SU-DHL-6 (cell line): ENCODE measurements around the gene COL6A3.

ENCODE experiments used
- H2AFZ ChIP-seq: fragments of 200-600 bp; sonication (generic); 2 replicates; pipeline ENCODE4 v1.6.1; 2014; ENCODE audit warnings: low read depth, mild to moderate bottlenecking, moderate library complexity, mixed read lengths, antibody characterized with exemption, low read length; ENCODE audit not compliant: severe bottlenecking
- H3F3A ChIP-seq: fragments of 200-600 bp; shearing (Covaris generic); 2 replicates; pipeline ENCODE4 v1.6.0; 2016; ENCODE audit warnings: antibody characterized with exemption, mild to moderate bottlenecking; ENCODE audit not compliant: insufficient read depth
- H3K27ac ChIP-seq: fragments of 200-600 bp; sonication (generic); 2 replicates; pipeline ENCODE4 v1.5.1; 2016; ENCODE audit warnings: low read depth, mild to moderate bottlenecking, low read length, moderate library complexity, mixed read lengths
- H3K27me3 ChIP-seq: fragments of 200-600 bp; sonication (generic), shearing (Covaris generic); 2 replicates; pipeline ENCODE4 v1.6.0; 2014; ENCODE audit warnings: mild to moderate bottlenecking, low read length
- H3K36me3 ChIP-seq: fragments of 200-600 bp; sonication (generic); 2 replicates; pipeline ENCODE4 v1.6.1; 2014; ENCODE audit warnings: mild to moderate bottlenecking, low read length, mixed read lengths
- H3K4me2 ChIP-seq: fragments of 300-600, 200-600 bp; shearing (Covaris generic), sonication (generic); 2 replicates; pipeline ENCODE4 v1.6.0; 2014; ENCODE audit warnings: low read length, low read depth, mild to moderate bottlenecking; ENCODE audit not compliant: poor library complexity, severe bottlenecking
- H3K4me3 ChIP-seq: fragments of 200-600 bp; sonication (generic); 2 replicates; pipeline ENCODE4 v1.5.1; 2014; ENCODE audit warnings: antibody characterized with exemption, low read length, mild to moderate bottlenecking, mixed read lengths; ENCODE audit not compliant: insufficient read depth, poor library complexity, severe bottlenecking
- H3K79me2 ChIP-seq: fragments of 200-600 bp; sonication (generic); 2 replicates; pipeline ENCODE4 v1.6.1; 2014; ENCODE audit warnings: mild to moderate bottlenecking, low read length, moderate library complexity; ENCODE audit not compliant: insufficient read depth
- H3K9ac ChIP-seq: fragments of 200-600 bp; sonication (generic); 2 replicates; pipeline ENCODE4 v1.7.0; 2014; ENCODE audit warnings: mild to moderate bottlenecking, low read length
- H3K9me2 ChIP-seq: fragments of 200-600 bp; sonication (generic); replicated peaks from 2 replicates; pipeline ENCODE4 v1.6.1; 2014; ENCODE audit warnings: low read length; ENCODE audit not compliant: insufficient read depth
- H3K9me3 ChIP-seq: fragments of 200-600 bp; sonication (generic); 2 replicates; pipeline ENCODE4 v1.6.1; 2014; ENCODE audit warnings: low read length, mixed read lengths; ENCODE audit not compliant: insufficient read depth
- H4K20me1 ChIP-seq: fragments of 200-600 bp; sonication (generic); 2 replicates; pipeline ENCODE4 v1.6.1; 2014; ENCODE audit warnings: low read depth, mild to moderate bottlenecking, antibody characterized with exemption, low read length, moderate library complexity, mixed read lengths
- EZH2phosphoT487 ChIP-seq: fragments of 200-600 bp; sonication (generic), shearing (Covaris generic); conservative IDR thresholded peaks from 2 replicates; pipeline ENCODE4 v1.6.1; 2018; ENCODE audit warnings: mild to moderate bottlenecking, antibody characterized with exemption, low read length, moderate library complexity, mixed read lengths
- TF ChIP-seq, protein P1 (sequence below): fragments of 200-600 bp; sonication (generic); IDR thresholded peaks from one replicate; pipeline ENCODE4 v1.5.1; 2017; ENCODE audit warnings: antibody characterized with exemption, mild to moderate bottlenecking, low read length, moderate library complexity; ENCODE audit not compliant: insufficient read depth, poor library complexity, severe bottlenecking

The COL6A3 gene

DNA sequence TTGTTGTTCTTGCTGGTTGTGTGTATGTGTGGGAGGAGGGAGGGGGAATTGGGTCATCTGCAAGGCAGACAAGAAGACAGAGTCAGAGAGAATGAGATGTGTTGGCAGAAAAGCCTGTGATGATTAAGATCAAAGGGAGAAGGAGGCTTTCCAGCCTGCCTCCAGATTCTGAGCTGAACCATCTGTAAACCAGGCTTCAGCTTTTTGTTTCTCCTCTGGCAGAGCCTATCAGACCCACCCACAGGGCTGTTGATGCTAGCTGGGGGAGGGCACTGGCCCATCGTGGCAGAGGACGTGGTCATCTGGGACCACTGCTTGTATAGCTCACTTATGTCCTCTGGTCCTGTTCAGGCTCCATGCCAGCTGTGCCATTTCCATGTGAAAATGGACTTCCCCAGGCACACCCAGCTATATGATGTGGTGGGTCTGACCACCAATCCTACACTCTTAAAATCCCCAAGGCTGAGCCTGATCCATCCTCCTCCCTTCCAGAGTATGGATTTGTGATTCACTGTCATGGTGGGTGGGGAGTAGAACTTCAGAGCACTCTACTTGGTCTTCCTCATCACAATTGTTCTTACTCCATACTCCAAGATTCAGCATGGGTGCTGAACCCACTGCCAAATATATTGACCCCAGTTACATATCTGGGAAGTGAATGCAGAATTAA, 27.8 kb upstream of the COL6A3 start:
- H4K20me1 ChIP-seq, result no peaks in the 10 kb centered on the region
- no peaks in the 10 kb centered on the region for H3K9me3 ChIP-seq
- H2AFZ ChIP-seq, result no peak overlapping the region
- H3F3A ChIP-seq, result no peaks in the 10 kb centered on the region
- no peak overlapping the region for H3K4me3 ChIP-seq
- no peak overlapping the region for H3K4me2 ChIP-seq
- H3K36me3 ChIP-seq, result no peaks in the 10 kb centered on the region
- H3K27me3 ChIP-seq, result no peaks in the 10 kb centered on the region
- no peaks in the 10 kb centered on the region for H3K9me2 ChIP-seq
- no peaks in the 10 kb centered on the region for H3K79me2 ChIP-seq
- no peak overlapping the region for H3K27ac ChIP-seq
- H3K9ac ChIP-seq, result no peak overlapping the region
- TF ChIP-seq EZH2phosphoT487, result no peak
- TF ChIP-seq, protein P1, sequence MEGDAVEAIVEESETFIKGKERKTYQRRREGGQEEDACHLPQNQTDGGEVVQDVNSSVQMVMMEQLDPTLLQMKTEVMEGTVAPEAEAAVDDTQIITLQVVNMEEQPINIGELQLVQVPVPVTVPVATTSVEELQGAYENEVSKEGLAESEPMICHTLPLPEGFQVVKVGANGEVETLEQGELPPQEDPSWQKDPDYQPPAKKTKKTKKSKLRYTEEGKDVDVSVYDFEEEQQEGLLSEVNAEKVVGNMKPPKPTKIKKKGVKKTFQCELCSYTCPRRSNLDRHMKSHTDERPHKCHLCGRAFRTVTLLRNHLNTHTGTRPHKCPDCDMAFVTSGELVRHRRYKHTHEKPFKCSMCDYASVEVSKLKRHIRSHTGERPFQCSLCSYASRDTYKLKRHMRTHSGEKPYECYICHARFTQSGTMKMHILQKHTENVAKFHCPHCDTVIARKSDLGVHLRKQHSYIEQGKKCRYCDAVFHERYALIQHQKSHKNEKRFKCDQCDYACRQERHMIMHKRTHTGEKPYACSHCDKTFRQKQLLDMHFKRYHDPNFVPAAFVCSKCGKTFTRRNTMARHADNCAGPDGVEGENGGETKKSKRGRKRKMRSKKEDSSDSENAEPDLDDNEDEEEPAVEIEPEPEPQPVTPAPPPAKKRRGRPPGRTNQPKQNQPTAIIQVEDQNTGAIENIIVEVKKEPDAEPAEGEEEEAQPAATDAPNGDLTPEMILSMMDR, result no peak

DNA sequence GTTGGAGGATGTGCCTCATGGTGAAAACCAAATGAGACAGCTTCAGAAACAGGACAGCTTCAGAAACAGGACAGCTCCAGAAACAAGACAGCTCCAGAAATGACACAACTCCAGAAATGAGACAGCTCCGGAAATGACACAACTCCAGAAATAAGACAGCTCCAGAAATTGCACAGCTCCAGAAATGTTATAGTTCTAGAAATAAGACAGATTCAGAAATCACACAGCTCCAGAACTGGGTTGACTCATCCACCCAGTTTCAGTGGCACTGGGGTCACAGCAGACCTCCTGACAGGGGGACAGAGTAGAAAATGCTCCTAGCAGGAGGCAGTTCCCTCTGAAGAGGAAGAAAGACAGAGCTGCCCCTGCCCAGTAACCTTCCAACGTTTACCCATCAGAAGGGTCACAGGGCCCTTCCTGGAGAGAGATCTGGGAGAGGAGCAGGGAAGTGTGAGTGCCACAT, 26.9 kb upstream of the COL6A3 start:
- Histone ChIP-seq H3K4me2 (no peak overlapping the region), H3K36me3 (no peaks in the 10 kb centered on the region), H3K9me3 (no peaks in the 10 kb centered on the region), H2AFZ (no peak overlapping the region), H4K20me1 (no peaks in the 10 kb centered on the region), H3K27me3 (no peaks in the 10 kb centered on the region), H3K79me2 (no peaks in the 10 kb centered on the region), H3K9me2 (no peaks in the 10 kb centered on the region), H3F3A (no peaks in the 10 kb centered on the region), H3K27ac (no peak overlapping the region), H3K9ac (no peak overlapping the region), H3K4me3 (no peak overlapping the region)
- TF ChIP-seq EZH2phosphoT487, result no peak
- TF ChIP-seq, protein P1, result no peak

DNA sequence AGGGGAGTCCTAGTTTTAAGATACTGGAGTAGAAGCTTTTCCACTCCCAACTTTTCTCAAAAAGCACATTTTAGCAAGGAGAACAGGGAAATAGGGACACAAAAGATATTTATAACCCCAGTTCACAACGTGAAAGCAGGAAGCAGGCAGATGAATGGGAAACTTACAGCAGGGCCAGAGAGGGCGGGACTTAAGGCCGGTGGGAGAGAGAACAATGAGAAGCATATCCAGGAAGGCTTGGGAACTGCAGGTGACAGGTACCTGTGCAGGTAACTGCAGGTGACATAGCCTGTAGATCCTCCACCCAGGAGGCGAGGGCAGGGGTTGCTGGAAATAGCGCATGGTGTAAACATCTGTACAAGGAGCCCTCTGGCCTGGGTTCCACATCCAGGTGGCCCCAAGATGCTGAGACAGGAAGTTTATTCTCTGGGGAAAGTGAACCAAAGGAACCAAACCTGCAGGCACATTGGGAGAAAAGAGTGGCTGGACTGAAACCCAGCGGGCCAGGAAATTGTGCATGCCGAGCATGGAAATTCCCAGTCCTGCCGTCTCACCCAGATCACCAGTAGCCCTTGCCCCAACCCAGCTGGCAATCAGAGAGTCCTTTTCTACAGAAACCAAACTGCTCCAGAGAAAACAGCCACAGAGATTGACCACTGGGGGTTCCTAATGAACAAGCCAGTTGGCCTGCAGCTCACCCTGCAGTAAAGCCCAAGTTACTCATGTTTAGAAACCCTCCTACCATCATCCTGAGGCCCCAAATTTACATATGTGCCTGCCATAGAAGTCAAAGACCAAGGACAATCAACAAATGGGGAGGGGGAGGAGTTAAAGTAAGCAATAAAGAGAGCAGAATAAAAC, 24.3 kb upstream of the COL6A3 start:
- Histone ChIP-seq H2AFZ (no peak overlapping the region), H3K9me2 (no peaks in the 10 kb centered on the region), H4K20me1 (no peaks in the 10 kb centered on the region), H3K27ac (no peak overlapping the region), H3K27me3 (no peaks in the 10 kb centered on the region), H3K36me3 (no peaks in the 10 kb centered on the region), H3K79me2 (no peaks in the 10 kb centered on the region), H3K9me3 (no peaks in the 10 kb centered on the region), H3K9ac (no peak overlapping the region), H3K4me3 (no peak overlapping the region), H3F3A (no peaks in the 10 kb centered on the region), H3K4me2 (no peak overlapping the region)
- TF ChIP-seq EZH2phosphoT487, result no peak
- TF ChIP-seq, protein P1, result no peak
